ENCODE measurements around the gene THBS1.

Gene THBS1

DNA sequence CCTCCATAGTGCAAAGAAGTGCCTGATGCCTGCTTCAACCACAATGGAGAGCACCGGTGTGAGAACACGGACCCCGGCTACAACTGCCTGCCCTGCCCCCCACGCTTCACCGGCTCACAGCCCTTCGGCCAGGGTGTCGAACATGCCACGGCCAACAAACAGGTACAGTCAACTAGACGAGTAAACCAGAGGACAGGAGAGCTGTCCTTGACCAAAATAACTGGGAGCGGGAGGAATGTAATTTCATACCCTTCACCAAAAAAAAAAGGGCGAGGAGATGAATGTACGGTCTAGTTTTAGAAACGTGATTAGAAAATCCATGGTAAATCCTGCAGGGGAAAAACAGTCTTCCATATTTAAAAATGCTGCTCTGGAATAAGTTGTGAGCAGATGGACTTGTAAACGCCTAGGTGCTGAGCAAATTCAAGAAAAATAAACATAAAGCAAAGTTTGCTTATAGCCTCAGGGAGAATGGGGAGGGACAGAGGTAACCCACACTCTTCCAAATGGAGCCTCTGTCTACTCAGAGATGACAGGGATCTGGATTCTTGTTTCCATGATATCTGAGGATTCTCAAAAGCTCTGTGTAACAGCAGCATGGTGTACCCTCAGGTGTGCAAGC, 8.4 kb downstream of the THBS1 start:
- peaks cover 4 to 5% of the 10 kb centered on the region in 2 donors for H3K27me3 Mint-ChIP-seq
- no peak overlapping the region for H3K4me3 Mint-ChIP-seq
- H3K9me3 Mint-ChIP-seq: no peaks in the 10 kb centered on the region
- no peak for ATAC-seq (replicated peaks)
- H3K4me1 Mint-ChIP-seq: no peaks in the 10 kb centered on the region
- H3K36me3 Mint-ChIP-seq: no peaks in the 10 kb centered on the region
- no peak for DNase-seq
- H3K27ac Mint-ChIP-seq: no peak overlapping the region

DNA sequence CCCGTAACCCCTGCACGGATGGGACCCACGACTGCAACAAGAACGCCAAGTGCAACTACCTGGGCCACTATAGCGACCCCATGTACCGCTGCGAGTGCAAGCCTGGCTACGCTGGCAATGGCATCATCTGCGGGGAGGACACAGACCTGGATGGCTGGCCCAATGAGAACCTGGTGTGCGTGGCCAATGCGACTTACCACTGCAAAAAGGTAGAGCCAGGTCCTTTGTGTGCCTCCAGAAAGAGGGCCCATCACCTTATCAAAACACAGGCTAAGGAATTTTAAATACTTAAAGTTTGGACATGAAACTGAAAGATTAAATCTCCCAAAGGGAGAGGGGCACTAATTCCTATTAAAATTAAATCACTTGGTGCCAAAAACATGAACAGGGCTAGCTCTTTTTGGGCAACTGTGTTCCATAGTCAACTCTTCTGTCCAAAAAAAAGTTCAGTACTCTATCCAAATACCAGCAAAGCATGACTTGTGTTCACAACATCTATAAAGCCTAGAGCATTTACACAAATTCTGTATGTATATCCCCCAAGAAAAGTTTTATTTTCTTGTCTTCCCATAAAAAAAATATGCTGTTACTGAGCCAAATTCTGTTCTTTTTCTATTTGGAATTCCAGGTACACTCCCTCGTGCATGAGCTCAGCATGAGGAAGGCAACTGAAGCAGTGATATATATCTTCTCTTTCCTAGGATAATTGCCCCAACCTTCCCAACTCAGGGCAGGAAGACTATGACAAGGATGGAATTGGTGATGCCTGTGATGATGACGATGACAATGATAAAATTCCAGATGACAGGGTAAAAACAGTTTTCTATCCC, 9.2 kb downstream of the THBS1 start:
- Mint-ChIP-seq H3K27ac (no peak overlapping the region), H3K4me3 (no peak overlapping the region), H3K9me3 (no peaks in the 10 kb centered on the region), H3K27me3 (peaks cover 4 to 5% of the 10 kb centered on the region in 2 donors), H3K4me1 (no peaks in the 10 kb centered on the region), H3K36me3 (no peaks in the 10 kb centered on the region)
- no peak for DNase-seq
- no peak for ATAC-seq (replicated peaks)

DNA sequence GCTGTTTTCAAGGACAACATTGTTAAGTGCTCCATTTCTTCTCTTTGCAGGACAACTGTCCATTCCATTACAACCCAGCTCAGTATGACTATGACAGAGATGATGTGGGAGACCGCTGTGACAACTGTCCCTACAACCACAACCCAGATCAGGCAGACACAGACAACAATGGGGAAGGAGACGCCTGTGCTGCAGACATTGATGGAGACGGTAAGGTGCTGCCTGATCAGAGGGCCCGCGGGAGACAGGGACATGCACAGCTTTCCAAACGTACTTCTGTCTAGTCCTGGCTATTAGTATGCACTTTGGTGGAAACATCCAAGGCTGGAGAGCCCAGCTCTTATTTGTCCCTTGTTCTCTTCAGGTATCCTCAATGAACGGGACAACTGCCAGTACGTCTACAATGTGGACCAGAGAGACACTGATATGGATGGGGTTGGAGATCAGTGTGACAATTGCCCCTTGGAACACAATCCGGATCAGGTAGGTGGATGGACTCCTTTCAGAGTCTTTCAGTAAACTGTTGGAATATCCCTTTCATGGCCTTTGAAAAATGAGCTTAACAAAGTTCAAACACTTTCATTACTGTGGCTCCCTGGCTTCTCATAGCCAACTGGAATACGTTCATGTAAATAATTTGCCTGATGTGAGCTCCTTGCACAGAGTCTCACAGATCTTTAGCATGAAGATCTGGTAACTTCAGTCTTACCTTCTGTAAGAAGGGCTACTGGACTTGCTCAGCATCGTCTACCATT, 10.4 kb downstream of the THBS1 start:
- H3K27me3 Mint-ChIP-seq: peaks cover 0 to 5% of the 10 kb centered on the region in 2 donors
- no peaks in the 10 kb centered on the region for H3K9me3 Mint-ChIP-seq
- H3K36me3 Mint-ChIP-seq: no peaks in the 10 kb centered on the region
- H3K27ac Mint-ChIP-seq: no peak overlapping the region
- DNase-seq: no peak
- ATAC-seq (replicated peaks): no peak
- H3K4me1 Mint-ChIP-seq: no peaks in the 10 kb centered on the region
- H3K4me3 Mint-ChIP-seq: no peak overlapping the region

DNA sequence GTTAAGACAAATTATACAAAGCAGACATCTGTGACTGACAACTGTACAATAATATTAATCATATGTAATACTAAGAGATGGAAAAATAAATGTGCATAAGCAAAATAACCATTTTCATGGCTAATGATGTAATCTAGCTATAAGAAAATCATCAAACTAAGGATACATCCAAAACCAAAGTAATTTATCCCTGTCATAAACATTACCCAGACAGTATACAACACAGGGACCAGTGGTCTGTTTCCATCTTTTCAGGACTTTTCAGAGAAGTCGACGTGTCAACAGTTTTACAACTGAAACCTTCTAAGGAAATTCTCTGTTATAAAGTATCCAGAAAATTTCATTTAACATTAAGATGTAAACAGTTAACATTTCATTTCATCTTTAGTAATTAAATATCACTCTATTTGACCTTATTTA, 11.0 kb downstream of the THBS1 start:
- no peak overlapping the region for H3K27ac Mint-ChIP-seq
- H3K4me3 Mint-ChIP-seq: no peak overlapping the region
- ATAC-seq (replicated peaks) (no peak), DNase-seq (no peak)
- peaks cover 0 to 5% of the 10 kb centered on the region in 2 donors for H3K27me3 Mint-ChIP-seq
- H3K36me3 Mint-ChIP-seq: no peaks in the 10 kb centered on the region
- H3K4me1 Mint-ChIP-seq: no peaks in the 10 kb centered on the region
- H3K9me3 Mint-ChIP-seq: no peaks in the 10 kb centered on the region

DNA sequence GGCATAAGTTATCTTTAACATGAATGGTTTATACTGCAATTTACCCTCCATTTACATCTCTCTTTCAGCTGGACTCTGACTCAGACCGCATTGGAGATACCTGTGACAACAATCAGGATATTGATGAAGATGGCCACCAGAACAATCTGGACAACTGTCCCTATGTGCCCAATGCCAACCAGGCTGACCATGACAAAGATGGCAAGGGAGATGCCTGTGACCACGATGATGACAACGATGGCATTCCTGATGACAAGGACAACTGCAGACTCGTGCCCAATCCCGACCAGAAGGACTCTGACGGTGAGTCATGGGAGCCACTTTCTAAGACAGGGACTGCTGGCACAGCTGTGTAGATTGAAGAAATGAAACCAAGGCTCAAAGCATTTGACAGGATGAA, 11.6 kb downstream of the THBS1 start:
- Mint-ChIP-seq H3K4me3 (no peak overlapping the region), H3K27me3 (peaks cover 0 to 5% of the 10 kb centered on the region in 2 donors), H3K36me3 (no peaks in the 10 kb centered on the region), H3K27ac (no peak overlapping the region), H3K4me1 (no peaks in the 10 kb centered on the region), H3K9me3 (no peaks in the 10 kb centered on the region)
- DNase-seq (no peak), ATAC-seq (replicated peaks) (no peak)

DNA sequence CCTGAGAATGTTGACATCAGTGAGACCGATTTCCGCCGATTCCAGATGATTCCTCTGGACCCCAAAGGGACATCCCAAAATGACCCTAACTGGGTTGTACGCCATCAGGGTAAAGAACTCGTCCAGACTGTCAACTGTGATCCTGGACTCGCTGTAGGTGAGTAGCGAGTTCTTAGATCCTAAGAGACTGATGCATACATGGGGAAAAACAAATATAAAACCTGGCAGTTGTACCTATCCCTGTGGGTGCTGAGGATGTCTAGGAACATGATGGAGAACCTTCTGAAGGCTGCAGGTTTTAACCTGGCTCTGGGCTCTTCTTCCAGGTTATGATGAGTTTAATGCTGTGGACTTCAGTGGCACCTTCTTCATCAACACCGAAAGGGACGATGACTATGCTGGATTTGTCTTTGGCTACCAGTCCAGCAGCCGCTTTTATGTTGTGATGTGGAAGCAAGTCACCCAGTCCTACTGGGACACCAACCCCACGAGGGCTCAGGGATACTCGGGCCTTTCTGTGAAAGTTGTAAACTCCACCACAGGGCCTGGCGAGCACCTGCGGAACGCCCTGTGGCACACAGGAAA, 12.3 kb downstream of the THBS1 start:
- no peak overlapping the region for H3K27ac Mint-ChIP-seq
- no peaks in the 10 kb centered on the region for H3K36me3 Mint-ChIP-seq
- H3K4me1 Mint-ChIP-seq: no peaks in the 10 kb centered on the region
- H3K9me3 Mint-ChIP-seq: no peaks in the 10 kb centered on the region
- ATAC-seq (replicated peaks) (no peak), DNase-seq (no peak)
- H3K4me3 Mint-ChIP-seq: no peak overlapping the region
- H3K27me3 Mint-ChIP-seq: peaks cover 0 to 5% of the 10 kb centered on the region in 2 donors

DNA sequence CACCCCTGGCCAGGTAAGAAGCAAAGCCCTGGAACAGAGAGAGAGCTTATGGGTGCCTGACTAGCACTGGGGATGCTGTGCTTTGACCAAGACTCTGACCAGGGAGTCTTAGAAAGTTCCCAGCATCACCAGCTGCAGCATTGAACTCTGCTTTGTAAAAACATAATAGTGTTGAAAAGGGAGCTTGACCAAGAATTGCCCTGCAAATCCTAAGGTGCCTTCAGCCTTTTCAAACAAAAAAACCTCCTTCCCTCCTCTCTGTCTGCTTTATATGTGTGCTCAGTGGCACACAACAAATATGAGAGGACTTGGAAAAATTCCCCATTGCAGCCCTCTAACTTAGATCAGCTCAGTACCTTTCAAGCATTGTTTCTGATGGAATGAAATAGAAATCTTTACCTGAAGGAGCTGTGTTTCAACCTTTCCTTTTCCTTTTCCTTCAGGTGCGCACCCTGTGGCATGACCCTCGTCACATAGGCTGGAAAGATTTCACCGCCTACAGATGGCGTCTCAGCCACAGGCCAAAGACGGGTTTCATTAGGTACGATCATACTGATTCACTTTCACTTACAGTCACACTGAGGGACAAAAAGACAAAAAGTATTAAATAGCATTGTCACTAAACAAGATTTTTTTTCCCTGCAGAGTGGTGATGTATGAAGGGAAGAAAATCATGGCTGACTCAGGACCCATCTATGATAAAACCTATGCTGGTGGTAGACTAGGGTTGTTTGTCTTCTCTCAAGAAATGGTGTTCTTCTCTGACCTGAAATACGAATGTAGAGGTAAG, 13.0 kb downstream of the THBS1 start:
- Mint-ChIP-seq H3K4me3 (no peak overlapping the region), H3K4me1 (no peaks in the 10 kb centered on the region), H3K27me3 (peaks cover 0 to 5% of the 10 kb centered on the region in 2 donors), H3K9me3 (no peaks in the 10 kb centered on the region), H3K36me3 (no peaks in the 10 kb centered on the region), H3K27ac (no peak overlapping the region)
- ATAC-seq (replicated peaks): no peak
- no peak for DNase-seq

DNA sequence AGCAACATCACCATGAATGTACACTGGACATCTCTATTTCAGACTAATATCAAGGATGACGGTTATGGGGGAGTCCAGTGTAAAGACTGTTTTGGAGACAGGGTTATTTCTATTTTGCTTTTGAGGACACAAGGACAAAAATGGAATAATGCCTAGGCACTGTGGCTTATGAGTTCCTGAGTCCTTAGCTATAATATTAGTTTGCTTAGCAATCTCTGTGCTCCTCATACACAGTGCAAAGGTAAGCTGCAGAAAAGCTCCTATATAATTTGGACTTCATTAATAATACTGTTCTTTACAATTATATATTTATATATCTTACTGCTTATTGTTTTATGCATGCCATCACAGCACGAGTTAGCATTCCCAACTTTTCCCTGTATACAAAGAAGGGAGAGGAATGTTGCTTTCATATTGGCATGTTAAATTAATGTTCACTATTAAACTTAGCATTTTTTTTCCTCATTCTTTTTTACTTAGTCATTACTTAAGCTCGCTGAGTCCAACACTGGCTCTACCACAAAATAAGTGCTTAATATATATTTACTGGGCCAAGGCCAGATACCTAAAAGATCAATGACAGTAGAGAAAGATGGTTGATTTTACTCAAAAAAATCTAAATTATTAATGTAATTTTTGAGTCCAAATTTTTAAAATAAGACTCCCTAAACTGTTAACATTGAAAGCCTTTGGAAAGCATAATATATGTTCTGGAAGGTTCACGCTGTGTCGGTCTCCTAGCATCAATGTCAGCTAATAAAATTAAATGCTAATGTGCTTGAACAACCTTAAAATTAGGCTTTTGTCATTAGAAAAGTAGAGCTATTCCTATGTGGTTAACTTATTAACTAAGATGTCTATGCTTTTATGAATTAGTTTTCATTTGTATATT, 13.8 kb downstream of the THBS1 start:
- H3K4me3 Mint-ChIP-seq: no peak overlapping the region
- no peaks in the 10 kb centered on the region for H3K9me3 Mint-ChIP-seq
- H3K27ac Mint-ChIP-seq: no peak overlapping the region
- DNase-seq (no peak), ATAC-seq (replicated peaks) (no peak)
- peaks cover 0 to 5% of the 10 kb centered on the region in 2 donors for H3K27me3 Mint-ChIP-seq
- H3K4me1 Mint-ChIP-seq: no peaks in the 10 kb centered on the region
- H3K36me3 Mint-ChIP-seq: no peaks in the 10 kb centered on the region

DNA sequence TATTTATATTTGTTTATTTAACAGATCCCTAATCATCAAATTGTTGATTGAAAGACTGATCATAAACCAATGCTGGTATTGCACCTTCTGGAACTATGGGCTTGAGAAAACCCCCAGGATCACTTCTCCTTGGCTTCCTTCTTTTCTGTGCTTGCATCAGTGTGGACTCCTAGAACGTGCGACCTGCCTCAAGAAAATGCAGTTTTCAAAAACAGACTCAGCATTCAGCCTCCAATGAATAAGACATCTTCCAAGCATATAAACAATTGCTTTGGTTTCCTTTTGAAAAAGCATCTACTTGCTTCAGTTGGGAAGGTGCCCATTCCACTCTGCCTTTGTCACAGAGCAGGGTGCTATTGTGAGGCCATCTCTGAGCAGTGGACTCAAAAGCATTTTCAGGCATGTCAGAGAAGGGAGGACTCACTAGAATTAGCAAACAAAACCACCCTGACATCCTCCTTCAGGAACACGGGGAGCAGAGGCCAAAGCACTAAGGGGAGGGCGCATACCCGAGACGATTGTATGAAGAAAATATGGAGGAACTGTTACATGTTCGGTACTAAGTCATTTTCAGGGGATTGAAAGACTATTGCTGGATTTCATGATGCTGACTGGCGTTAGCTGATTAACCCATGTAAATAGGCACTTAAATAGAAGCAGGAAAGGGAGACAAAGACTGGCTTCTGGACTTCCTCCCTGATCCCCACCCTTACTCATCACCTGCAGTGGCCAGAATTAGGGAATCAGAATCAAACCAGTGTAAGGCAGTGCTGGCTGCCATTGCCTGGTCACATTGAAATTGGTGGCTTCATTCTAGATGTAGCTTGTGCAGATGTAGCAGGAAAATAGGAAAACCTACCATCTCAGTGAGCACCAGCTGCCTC, 14.7 kb downstream of the THBS1 start:
- ATAC-seq (replicated peaks): no peak
- no peaks in the 10 kb centered on the region for H3K36me3 Mint-ChIP-seq
- H3K27ac Mint-ChIP-seq: no peak overlapping the region
- no peak overlapping the region for H3K4me3 Mint-ChIP-seq
- peaks cover 0 to 5% of the 10 kb centered on the region in 2 donors for H3K27me3 Mint-ChIP-seq
- H3K9me3 Mint-ChIP-seq: no peaks in the 10 kb centered on the region
- H3K4me1 Mint-ChIP-seq: no peaks in the 10 kb centered on the region
- no peak for DNase-seq

DNA sequence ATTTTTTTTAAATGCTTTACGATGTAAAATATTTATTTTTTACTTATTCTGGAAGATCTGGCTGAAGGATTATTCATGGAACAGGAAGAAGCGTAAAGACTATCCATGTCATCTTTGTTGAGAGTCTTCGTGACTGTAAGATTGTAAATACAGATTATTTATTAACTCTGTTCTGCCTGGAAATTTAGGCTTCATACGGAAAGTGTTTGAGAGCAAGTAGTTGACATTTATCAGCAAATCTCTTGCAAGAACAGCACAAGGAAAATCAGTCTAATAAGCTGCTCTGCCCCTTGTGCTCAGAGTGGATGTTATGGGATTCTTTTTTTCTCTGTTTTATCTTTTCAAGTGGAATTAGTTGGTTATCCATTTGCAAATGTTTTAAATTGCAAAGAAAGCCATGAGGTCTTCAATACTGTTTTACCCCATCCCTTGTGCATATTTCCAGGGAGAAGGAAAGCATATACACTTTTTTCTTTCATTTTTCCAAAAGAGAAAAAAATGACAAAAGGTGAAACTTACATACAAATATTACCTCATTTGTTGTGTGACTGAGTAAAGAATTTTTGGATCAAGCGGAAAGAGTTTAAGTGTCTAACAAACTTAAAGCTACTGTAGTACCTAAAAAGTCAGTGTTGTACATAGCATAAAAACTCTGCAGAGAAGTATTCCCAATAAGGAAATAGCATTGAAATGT, 15.6 kb downstream of the THBS1 start:
- no peak for ATAC-seq (replicated peaks)
- no peak for DNase-seq
- Mint-ChIP-seq H3K36me3 (no peaks in the 10 kb centered on the region), H3K4me3 (no peak overlapping the region), H3K27me3 (no peaks in the 10 kb centered on the region), H3K4me1 (no peaks in the 10 kb centered on the region), H3K9me3 (no peaks in the 10 kb centered on the region), H3K27ac (no peak overlapping the region)

DNA sequence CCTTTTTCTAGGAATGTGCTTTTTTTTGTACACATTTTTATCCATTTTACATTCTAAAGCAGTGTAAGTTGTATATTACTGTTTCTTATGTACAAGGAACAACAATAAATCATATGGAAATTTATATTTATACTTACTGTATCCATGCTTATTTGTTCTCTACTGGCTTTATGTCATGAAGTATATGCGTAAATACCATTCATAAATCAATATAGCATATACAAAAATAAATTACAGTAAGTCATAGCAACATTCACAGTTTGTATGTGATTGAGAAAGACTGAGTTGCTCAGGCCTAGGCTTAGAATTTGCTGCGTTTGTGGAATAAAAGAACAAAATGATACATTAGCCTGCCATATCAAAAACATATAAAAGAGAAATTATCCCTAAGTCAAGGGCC, 16.5 kb downstream of the THBS1 start:
- no peak for DNase-seq
- H3K27ac Mint-ChIP-seq: no peak overlapping the region
- no peaks in the 10 kb centered on the region for H3K36me3 Mint-ChIP-seq
- no peak overlapping the region for H3K4me3 Mint-ChIP-seq
- no peak for ATAC-seq (replicated peaks)
- no peaks in the 10 kb centered on the region for H3K27me3 Mint-ChIP-seq
- no peaks in the 10 kb centered on the region for H3K4me1 Mint-ChIP-seq
- H3K9me3 Mint-ChIP-seq: no peaks in the 10 kb centered on the region

DNA sequence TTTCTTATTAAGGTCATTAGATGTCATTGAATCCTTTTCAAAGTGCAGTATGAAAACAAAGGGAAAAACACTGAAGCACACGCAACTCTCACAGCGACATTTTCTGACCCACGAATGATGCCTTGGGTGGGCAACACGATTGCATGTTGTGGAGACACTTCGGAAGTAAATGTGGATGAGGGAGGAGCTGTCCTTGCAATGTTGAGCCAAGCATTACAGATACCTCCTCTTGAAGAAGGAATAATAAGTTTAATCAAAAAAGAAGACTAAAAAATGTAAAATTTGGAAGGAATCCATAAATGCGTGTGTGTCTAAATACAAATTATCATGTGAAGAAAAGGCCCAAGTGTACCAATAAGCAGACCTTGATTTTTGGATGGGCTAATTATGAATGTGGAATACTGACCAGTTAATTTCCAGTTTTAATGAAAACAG, 16.9 kb downstream of the THBS1 start:
- ATAC-seq (replicated peaks) (no peak), DNase-seq (no peak)
- no peak overlapping the region for H3K27ac Mint-ChIP-seq
- no peaks in the 10 kb centered on the region for H3K36me3 Mint-ChIP-seq
- H3K4me1 Mint-ChIP-seq: no peaks in the 10 kb centered on the region
- no peaks in the 10 kb centered on the region for H3K9me3 Mint-ChIP-seq
- no peaks in the 10 kb centered on the region for H3K27me3 Mint-ChIP-seq
- H3K4me3 Mint-ChIP-seq: no peak overlapping the region

Data from stimulated activated naive B cell treated with anti-CD40 and anti-IgM and Interleukin-4, amounts not matched to agents 10 μg/mL and 1 μg/mL and 100 μg/mL, for 72 hours (primary cell).